Measurements from ENCODE around the gene NFAM1. TPM values are rescaled to one million over a fixed set of nuclear protein-coding genes. Genes with fewer than 3 reads are reported as not detected.

The NFAM1 gene
- total RNA-seq, 1 experiment from 2014 or later: 0.12 TPM

- Histone ChIP-seq H3K4me2 (ENCODE audit: low read length) (no peak overlapping the region), H4K20me1 (ENCODE audit: insufficient read depth) (no peaks in the 10 kb centered on the region), H3K79me2 (ENCODE audit: insufficient read depth, low read length) (no peaks in the 10 kb centered on the region), H2AFZ (ENCODE audit: low read depth, low read length, poor library complexity, severe bottlenecking) (no peak overlapping the region), H3K27ac (ENCODE audit: low read depth, low read length) (no peak overlapping the region), H3K27me3 (ENCODE audit: insufficient read depth, low read length) (no peaks in the 10 kb centered on the region), H3K4me3 (replicated peaks in 1 of 2; ENCODE audit: low read depth in 1 of 2, low read length in 2 of 2) (no peak overlapping the region), H3K9me2 (ENCODE audit: insufficient read depth) (no peaks in the 10 kb centered on the region), H3K36me3 (ENCODE audit: control insufficient read depth in 1 of 2, insufficient read depth in 2 of 2, low read length in 2 of 2) (no peaks in the 10 kb centered on the region), H3K4me1 (ENCODE audit: control insufficient read depth in 1 of 2, insufficient read depth in 2 of 2, low read length in 2 of 2) (peaks cover 6 to 11% of the 10 kb centered on the region in 2 experiments), H3K9ac (ENCODE audit: low read length) (no peak overlapping the region), H3K9me3 (ENCODE audit: control insufficient read depth in 1 of 2, insufficient read depth in 1 of 2, low read depth in 1 of 2, low read length in 2 of 2) (no peaks in the 10 kb centered on the region)
- CTCF ChIA-PET: no interaction called here
- no TSS peak for BruUV-seq (replicated peaks)
- POLR2A ChIA-PET: interaction anchor here (1.4 kb wide), 1 partner anchor 23 kb away, joined by 4 read pairs; no protein-coding TSS in a partner anchor
- intact Hi-C loops (cut with micrococcal nuclease): no loop called here
- RAD21 ChIA-PET (ENCODE audit: low non-redundant PET in 1 of 2, low total read pairs in 2 of 2, uncharacterized antibody in 2 of 2, unreplicated experiment in 2 of 2): no interaction called here
- no peak for DNase-seq (ENCODE audit: low read depth, low spot score)
- TF ChIP-seq EZH2 (IDR thresholded peaks at IDR 0.05) (no peak), ZNF274 (IDR thresholded peaks at IDR 0.05; ENCODE audit: low read depth, low read length) (no peak), EZH2phosphoT487 (IDR thresholded peaks at IDR 0.05; ENCODE audit: borderline replicate concordance) (no peak), FOSL1 (IDR thresholded peaks at IDR 0.05; ENCODE audit: low read depth) (no peak), RAD21 (IDR thresholded peaks at IDR 0.05; ENCODE audit: low read depth) (no peak), SIN3A (IDR thresholded peaks at IDR 0.05; ENCODE audit: low read depth) (no peak), YY1 (IDR thresholded peaks at IDR 0.05; ENCODE audit: extremely low read depth, insufficient replicate concordance, low read depth, low read length) (no peak), ELF1 (IDR thresholded peaks at IDR 0.05; ENCODE audit: borderline replicate concordance, low read depth) (no peak), CEBPB (IDR thresholded peaks at IDR 0.05; ENCODE audit: low read depth) (no peak), POLR2AphosphoS5 (IDR thresholded peaks at IDR 0.05; ENCODE audit: low read depth, low read length) (no peak), ZBTB33 (IDR thresholded peaks at IDR 0.05; ENCODE audit: extremely low read depth, insufficient replicate concordance, low read length) (no peak), REST (IDR thresholded peaks at IDR 0.05; ENCODE audit: low read depth) (no peak), SP1 (IDR thresholded peaks at IDR 0.05; ENCODE audit: low read depth) (no peak), POLR2A (IDR thresholded peaks at IDR 0.05; ENCODE audit: borderline replicate concordance, extremely low read depth, insufficient read depth, insufficient read length) (no peak), MAX (IDR thresholded peaks at IDR 0.05) (no peak), EGR1 (IDR thresholded peaks at IDR 0.05; ENCODE audit: low read depth) (no peak)
- ATAC-seq: no peak
These were observed 85.5 kb downstream of the NFAM1 start for GRCh38 chr22:42346722-42347121.
